Upper lobe of left lung (tissue), 6 donors: ENCODE measurements around the gene RABGAP1. TPM values are rescaled to one million over a fixed set of nuclear protein-coding genes. Genes with fewer than 3 reads are reported as not detected.

Source experiments
- ATAC-seq, 2 donors: fragments of 200-7000 bp; cut with Tn5 transposase; one replicate each; pipeline ENCODE4 v1.9.1; 2022; ENCODE audit warnings: mild to moderate bottlenecking in 2 of 2, moderate library complexity in 2 of 2; ENCODE audit not compliant: low FRiP score in 2 of 2
- DNase-seq, 2 donors: peaks; one replicate each; pipeline ENCODE4 v3.0.0-alpha.2; 2019 to 2020
- H3K27ac ChIP-seq, 4 donors: fragments of 200-600 bp; sonication (generic); one replicate each; pipeline ENCODE4 v1.5.1; 2016 to 2019
- H3K27me3 ChIP-seq, 4 donors: fragments of 200-600 bp; sonication (generic); one replicate each; pipeline ENCODE4 v1.5.1; 2017 to 2019
- H3K36me3 ChIP-seq, 4 donors: fragments of 200-600 bp; sonication (generic); one replicate each; pipeline ENCODE4 v1.5.1; 2016 to 2019
- H3K4me1 ChIP-seq, 4 donors: fragments of 200-600 bp; sonication (generic); one replicate each; pipeline ENCODE4 v1.5.1; 2018 to 2019
- H3K4me3 ChIP-seq, 4 donors: fragments of 200-600 bp; sonication (generic); one replicate each; pipeline ENCODE4 v1.5.1; 2017 to 2019; ENCODE audit warnings: mild to moderate bottlenecking in 2 of 4, moderate library complexity in 1 of 4
- H3K9me3 ChIP-seq, 4 donors: fragments of 200-600 bp; sonication (generic); one replicate each; pipeline ENCODE4 v1.5.1; 2018 to 2019
- CTCF ChIP-seq, 6 experiments: fragments of 450-650 bp in 4 of 6; fragments of 200-600 bp in 2 of 6; sonication (generic) in 2 of 6; IDR thresholded peaks; one replicate each; pipeline ENCODE4 v1.5.1; 2016 to 2019; ENCODE audit warnings: antibody characterized with exemption in 6 of 6
- EP300 ChIP-seq, 4 donors: sonication (generic); formaldehyde crosslinking; IDR thresholded peaks; one replicate each; pipeline ENCODE4 v1.5.1; 2017; ENCODE audit warnings: antibody characterized with exemption in 4 of 4, control low read depth in 2 of 4
- POLR2A ChIP-seq, 4 donors: fragments of 450-650 bp; IDR thresholded peaks; one replicate each; pipeline ENCODE4 v1.5.1; 2016 to 2017; ENCODE audit warnings: antibody characterized with exemption in 4 of 4, mild to moderate bottlenecking in 2 of 4
- POLR2AphosphoS5 ChIP-seq, 2 donors: sonication (generic); formaldehyde crosslinking; IDR thresholded peaks; one replicate each; pipeline ENCODE4 v1.5.1; 2017; ENCODE audit warnings: antibody characterized with exemption in 2 of 2
- WGBS, 2 donors: methylation state at CpG; one replicate each; pipeline ENCODE4 v1.1.5; 2017 to 2018; 5-methylcytosine and 5-hydroxymethylcytosine counted together
- total RNA-seq, 6 donors: library from RNA; depleted of rRNA in 4 of 6; stranded (reverse); fragments of >200 nt in 4 of 6; gene quantifications; one replicate each; pipeline versions ENCODE4 v1.1.0 to v1.2.1, GENCODE V29; 2016 to 2021
- donor health status: DM: no; HTN: no; CAD: no; lungs with moderate emphysema.
- donor health status: DM: no; HTN: yes; CAD: no; lungs with severe emphysema.

The RABGAP1 gene
- total RNA-seq, 6 donors from 2014 or later: 41.7 to 147 (median 62.6) TPM

GRCh38 chr9:123120131-123120530, 179.3 kb downstream of the RABGAP1 start:
- DNase-seq: no peak

GRCh38 chr9:123120953-123121352, 180.1 kb downstream of the RABGAP1 start:
- ATAC-seq (no peak), DNase-seq (no peak)
- WGBS, 2 donors: 100% methylated on average over 1 of the region's 1 CpG
- TF ChIP-seq CTCF (IDR thresholded peaks at IDR 0.05): no peak
- Histone ChIP-seq H3K4me3 (no peak overlapping the region), H3K36me3 (peaks cover 0 to under 1% (median 0%) of the 10 kb centered on the region in 4 donors), H3K27ac (no peak overlapping the region), H3K27me3 (no peaks in the 10 kb centered on the region), H3K9me3 (no peaks in the 10 kb centered on the region), H3K4me1 (peaks cover 0 to 12% (median 0%) of the 10 kb centered on the region in 4 donors)

More at GRCh38 chr9:123120131-123120530, 179.3 kb downstream of the RABGAP1 start:
- no peak overlapping the region for H3K27ac ChIP-seq
- peaks cover 0 to 12% (median 0%) of the 10 kb centered on the region in 4 donors for H3K4me1 ChIP-seq
- H3K4me3 ChIP-seq: no peak overlapping the region
- ATAC-seq: no peak
- no peaks in the 10 kb centered on the region for H3K27me3 ChIP-seq
- TF ChIP-seq POLR2AphosphoS5 (IDR thresholded peaks at IDR 0.05) (no peak), POLR2A (IDR thresholded peaks at IDR 0.05) (no peak), CTCF (IDR thresholded peaks at IDR 0.05) (no peak), EP300 (IDR thresholded peaks at IDR 0.05) (no peak)
- 91 to 96% methylated on average over 5 of the region's 5 CpGs for WGBS, 2 donors
- peaks cover 0 to 3% (median 0%) of the 10 kb centered on the region in 4 donors for H3K36me3 ChIP-seq
- H3K9me3 ChIP-seq: no peaks in the 10 kb centered on the region

GRCh38 chr9:123121457-123121856, 180.6 kb downstream of the RABGAP1 start:
- ATAC-seq (no peak), DNase-seq (no peak)
- no peak for TF ChIP-seq POLR2A (IDR thresholded peaks at IDR 0.05)
- no peak overlapping the region for H3K4me3 ChIP-seq
- no peaks in the 10 kb centered on the region for H3K9me3 ChIP-seq
- no peak overlapping the region for H3K27ac ChIP-seq
- no peaks in the 10 kb centered on the region for H3K27me3 ChIP-seq
- WGBS, 2 donors: 75 to 78% methylated on average over 3 of the region's 3 CpGs
- H3K4me1 ChIP-seq: peaks cover 0 to 12% (median 0%) of the 10 kb centered on the region in 4 donors
- H3K36me3 ChIP-seq: peaks cover 0 to 5% (median 0%) of the 10 kb centered on the region in 4 donors

GRCh38 chr9:123127512-123128075, 186.8 kb downstream of the RABGAP1 start:
- Histone ChIP-seq H3K9me3 (no peaks in the 10 kb centered on the region), H3K4me1 (peaks cover 0 to 10% (median 5%) of the 10 kb centered on the region in 4 donors), H3K36me3 (peaks cover 0 to 6% (median 0%) of the 10 kb centered on the region in 4 donors), H3K27ac (no peak overlapping the region), H3K4me3 (no peak overlapping the region), H3K27me3 (no peaks in the 10 kb centered on the region)
- DNase-seq (no peak), ATAC-seq (no peak)
- no peak for TF ChIP-seq POLR2A (IDR thresholded peaks at IDR 0.05)
- no peak for TF ChIP-seq CTCF (IDR thresholded peaks at IDR 0.05)
- no peak for TF ChIP-seq POLR2AphosphoS5 (IDR thresholded peaks at IDR 0.05)
- no peak for TF ChIP-seq EP300 (IDR thresholded peaks at IDR 0.05)
- WGBS, 2 donors: 49 to 68% methylated on average over 3 of the region's 3 CpGs

- ATAC-seq: peak in 1 of 2 donors; percentile 53
- WGBS, 2 donors: 73 to 91% methylated on average over 4 of the region's 4 CpGs
- no peak for TF ChIP-seq POLR2AphosphoS5 (IDR thresholded peaks at IDR 0.05)
- TF ChIP-seq EP300 (IDR thresholded peaks at IDR 0.05): no peak
- TF ChIP-seq POLR2A (IDR thresholded peaks at IDR 0.05): no peak
- TF ChIP-seq CTCF (IDR thresholded peaks at IDR 0.05): no peak
Measured at GRCh38 chr9:123128591-123128990, 187.8 kb downstream of the RABGAP1 start.

More at GRCh38 chr9:123128591-123128990, 187.8 kb downstream of the RABGAP1 start:
- H3K36me3 ChIP-seq: peaks cover 0 to 9% (median 0%) of the 10 kb centered on the region in 4 donors
- H3K27me3 ChIP-seq: no peaks in the 10 kb centered on the region
- H3K27ac ChIP-seq: no peak overlapping the region
- H3K4me1 ChIP-seq: peaks cover 0 to 10% (median 5%) of the 10 kb centered on the region in 4 donors
- no peak for DNase-seq
- H3K4me3 ChIP-seq: no peak overlapping the region
- H3K9me3 ChIP-seq: no peaks in the 10 kb centered on the region
